Immature natural killer cell (primary cell): ENCODE measurements around the gene RMC1. TPM values are rescaled to one million over a fixed set of nuclear protein-coding genes. Genes with fewer than 3 reads are reported as not detected.
"Not testable (repeated sequence)": the region's sequence is repeated elsewhere in the genome, so short reads cannot be mapped to it uniquely, and the experiment has no call there.

Experiments used
- DNase-seq, 3 donors: peaks; one replicate each; pipeline ENCODE4 v3.0.0; 2022; ENCODE audit warnings: mixed read lengths in 1 of 3
- H3K27ac Mint-ChIP-seq, 6 donors: one replicate each; pipeline ENCODE4 v1.8.0; 2020; ENCODE audit warnings: mixed read lengths in 6 of 6, mild to moderate bottlenecking in 5 of 6, inconsistent platforms in 4 of 6, moderate library complexity in 3 of 6
- H3K27me3 Mint-ChIP-seq, 3 donors: one replicate each; pipeline ENCODE4 v1.8.0; 2020 to 2021; ENCODE audit warnings: low read depth in 3 of 3, mild to moderate bottlenecking in 3 of 3, mixed read lengths in 3 of 3, moderate library complexity in 3 of 3, inconsistent platforms in 1 of 3
- H3K36me3 Mint-ChIP-seq, 3 donors: one replicate each; pipeline ENCODE4 v1.8.0; 2020; ENCODE audit warnings: mixed read lengths in 3 of 3, inconsistent platforms in 2 of 3, mild to moderate bottlenecking in 2 of 3
- H3K4me1 Mint-ChIP-seq, 2 donors: one replicate each; pipeline ENCODE4 v1.8.0; 2020; ENCODE audit warnings: inconsistent platforms in 2 of 2, mild to moderate bottlenecking in 2 of 2, mixed read lengths in 2 of 2, moderate library complexity in 1 of 2
- H3K4me3 Mint-ChIP-seq, 5 donors: one replicate each; pipeline ENCODE4 v1.8.0; 2020; ENCODE audit warnings: mild to moderate bottlenecking in 5 of 5, mixed read lengths in 5 of 5, inconsistent platforms in 3 of 5, moderate library complexity in 3 of 5
- H3K9me3 Mint-ChIP-seq, 6 donors: one replicate each; pipeline ENCODE4 v1.8.0; 2020; ENCODE audit warnings: mild to moderate bottlenecking in 6 of 6, mixed read lengths in 6 of 6, inconsistent platforms in 4 of 6, moderate library complexity in 3 of 6
- polyA plus RNA-seq, 3 donors: library from polyadenylated mRNA; unstranded; fragments of 300-500 nt; fragmentation: Illumina TruSeq; gene quantifications; one replicate each; pipeline ENCODE4 v1.2.3, GENCODE V29; 2021

RMC1 gene
- polyA plus RNA-seq, 3 donors from 2014 or later, result 33.4 to 67.1 (median 39.0) TPM

DNA sequence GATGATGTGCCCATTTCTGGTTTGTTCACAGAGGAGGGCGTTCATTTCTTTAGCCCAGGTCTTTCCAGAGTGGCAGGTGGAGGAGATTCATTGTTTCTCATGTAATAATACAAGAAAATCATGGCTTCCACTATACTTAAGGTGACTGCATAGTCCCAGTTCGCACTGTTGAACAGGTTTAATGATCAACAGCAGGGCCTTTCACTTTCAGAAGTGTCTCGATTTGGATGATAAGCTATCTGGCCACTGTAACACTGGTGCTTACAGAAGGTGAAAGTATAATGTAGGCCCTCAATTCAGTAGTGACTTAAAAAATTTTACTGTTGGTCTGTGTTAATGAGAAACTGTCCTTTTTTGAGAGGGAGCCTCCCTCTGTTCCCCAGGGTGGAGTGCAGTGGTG, 1.4 kb downstream of the RMC1 start:
- Mint-ChIP-seq H3K9me3 (no peaks in the 10 kb centered on the region), H3K36me3 (peaks cover 8 to 22% (median 20%) of the 10 kb centered on the region in 3 donors), H3K4me1 (peaks cover 52 to 76% of the 10 kb centered on the region in 2 donors), H3K4me3 (peak overlapping the region; percentile 89 to 97 (median 94)), H3K27ac (peak overlapping the region; percentile 91 to 95 (median 94)), H3K27me3 (peaks cover 13 to 29% (median 20%) of the 10 kb centered on the region in 3 donors)
- DNase-seq, result peak in 2 of 3 donors; percentile 31 to 38

DNA sequence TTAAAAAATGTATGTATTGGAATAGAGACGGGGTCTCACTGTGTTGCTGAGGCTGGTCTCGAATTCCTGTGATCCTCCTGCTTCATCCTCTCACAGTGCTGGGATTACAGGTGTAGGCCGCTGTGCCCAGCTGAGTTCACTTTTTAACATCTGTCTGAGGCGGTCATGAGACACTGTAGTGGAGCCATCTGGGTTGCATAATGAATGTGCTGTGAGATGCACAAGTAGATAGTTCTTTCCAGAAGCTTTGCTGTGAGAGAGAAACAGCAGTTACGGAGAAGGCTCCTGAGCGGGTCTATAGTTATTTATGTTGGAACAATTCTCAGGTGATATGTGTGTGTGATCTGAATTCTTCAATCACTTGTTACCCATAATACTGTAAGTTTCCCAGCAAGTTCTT, 3.1 kb downstream of the RMC1 start:
- Mint-ChIP-seq H3K27me3 (peaks cover 13 to 29% (median 18%) of the 10 kb centered on the region in 3 donors), H3K9me3 (no peaks in the 10 kb centered on the region), H3K4me1 (peaks cover 49 to 66% of the 10 kb centered on the region in 2 donors), H3K27ac (peak overlapping the region in 1 of 6 donors; percentile 38), H3K4me3 (peak overlapping the region in 3 of 5 donors; percentile 1 to 45 (median 40)), H3K36me3 (peaks cover 18 to 33% (median 31%) of the 10 kb centered on the region in 3 donors)
- DNase-seq, result no peak

DNA sequence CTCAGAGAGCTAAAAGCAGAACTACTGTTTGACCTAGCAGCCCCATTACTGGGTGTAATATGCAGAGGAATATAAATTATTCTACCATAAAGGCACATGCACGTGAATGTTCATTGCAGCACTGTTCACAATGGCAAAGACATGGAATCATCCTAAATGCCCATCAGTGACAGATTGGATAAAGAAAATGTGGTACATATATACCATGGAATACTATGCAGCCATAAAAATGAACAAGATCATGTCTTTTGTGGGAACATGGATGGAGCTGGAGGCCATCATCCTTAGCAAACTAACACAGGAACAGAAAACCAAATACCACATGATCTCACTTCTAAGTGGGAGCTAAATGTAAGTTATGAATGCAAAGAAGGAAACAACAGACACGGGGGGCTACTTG, 7.6 kb downstream of the RMC1 start:
- H3K4me3 Mint-ChIP-seq, H3K27me3 Mint-ChIP-seq, DNase-seq, H3K9me3 Mint-ChIP-seq: not testable (repeated sequence)
- Mint-ChIP-seq H3K36me3 (peaks cover 27 to 34% (median 30%) of the 10 kb centered on the region in 3 donors), H3K4me1 (peaks cover 26 to 50% of the 10 kb centered on the region in 2 donors), H3K27ac (peak overlapping the region in 2 of 6 donors; percentile 21 to 60)

DNA sequence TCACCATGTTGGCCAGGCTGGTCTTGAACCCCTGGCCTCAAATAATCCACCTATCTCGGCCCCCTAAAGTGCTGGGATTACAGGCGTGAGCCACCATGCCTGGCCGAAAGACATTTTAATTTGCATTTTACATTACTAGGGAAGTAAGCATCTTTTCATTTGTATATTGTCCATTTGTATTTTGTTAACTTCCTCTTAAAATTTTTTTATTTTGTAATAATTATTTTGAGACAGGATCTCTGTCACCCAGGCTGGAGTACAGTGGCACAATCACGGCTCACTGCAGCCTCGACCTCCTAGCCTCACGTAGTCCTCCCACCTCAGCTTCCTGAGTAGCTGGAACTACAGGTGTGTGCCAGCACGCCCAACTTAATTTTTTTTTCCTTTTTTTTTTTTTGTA, 8.9 kb downstream of the RMC1 start:
- not testable (repeated sequence) for H3K27me3 Mint-ChIP-seq, H3K4me3 Mint-ChIP-seq, DNase-seq, H3K9me3 Mint-ChIP-seq
- peaks cover 22 to 43% of the 10 kb centered on the region in 2 donors for H3K4me1 Mint-ChIP-seq
- H3K36me3 Mint-ChIP-seq, result peaks cover 28 to 33% (median 28%) of the 10 kb centered on the region in 3 donors
- peak overlapping the region in 2 of 6 donors; percentile 30 to 36 for H3K27ac Mint-ChIP-seq

DNA sequence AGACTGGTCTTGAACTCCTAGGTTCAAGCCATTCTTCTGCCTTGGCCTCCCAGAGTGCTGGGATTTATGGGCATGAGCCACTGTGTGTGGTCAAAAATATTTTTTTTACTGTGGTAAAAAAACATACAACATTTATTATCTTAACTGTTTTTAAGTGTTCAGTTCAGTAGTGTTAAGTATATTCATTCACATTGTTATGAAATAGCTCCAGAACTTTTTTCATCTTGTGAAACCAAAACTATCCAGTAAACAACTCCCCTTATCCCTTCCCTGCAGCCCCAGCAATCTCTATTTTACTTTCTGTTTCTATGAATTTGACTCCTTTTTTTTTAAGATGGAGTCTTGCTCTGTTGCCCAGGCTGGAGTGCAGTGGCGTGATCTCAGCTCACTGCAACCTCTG, 9.3 kb downstream of the RMC1 start:
- H3K4me3 Mint-ChIP-seq, result no peak overlapping the region
- peaks cover 0 to 5% (median 5%) of the 10 kb centered on the region in 3 donors for H3K27me3 Mint-ChIP-seq
- no peak for DNase-seq
- peak overlapping the region in 5 of 6 donors; percentile 36 to 66 (median 48) for H3K27ac Mint-ChIP-seq
- H3K4me1 Mint-ChIP-seq, result peaks cover 19 to 39% of the 10 kb centered on the region in 2 donors
- H3K36me3 Mint-ChIP-seq, result peaks cover 25 to 28% (median 28%) of the 10 kb centered on the region in 3 donors
- H3K9me3 Mint-ChIP-seq, result no peaks in the 10 kb centered on the region

DNA sequence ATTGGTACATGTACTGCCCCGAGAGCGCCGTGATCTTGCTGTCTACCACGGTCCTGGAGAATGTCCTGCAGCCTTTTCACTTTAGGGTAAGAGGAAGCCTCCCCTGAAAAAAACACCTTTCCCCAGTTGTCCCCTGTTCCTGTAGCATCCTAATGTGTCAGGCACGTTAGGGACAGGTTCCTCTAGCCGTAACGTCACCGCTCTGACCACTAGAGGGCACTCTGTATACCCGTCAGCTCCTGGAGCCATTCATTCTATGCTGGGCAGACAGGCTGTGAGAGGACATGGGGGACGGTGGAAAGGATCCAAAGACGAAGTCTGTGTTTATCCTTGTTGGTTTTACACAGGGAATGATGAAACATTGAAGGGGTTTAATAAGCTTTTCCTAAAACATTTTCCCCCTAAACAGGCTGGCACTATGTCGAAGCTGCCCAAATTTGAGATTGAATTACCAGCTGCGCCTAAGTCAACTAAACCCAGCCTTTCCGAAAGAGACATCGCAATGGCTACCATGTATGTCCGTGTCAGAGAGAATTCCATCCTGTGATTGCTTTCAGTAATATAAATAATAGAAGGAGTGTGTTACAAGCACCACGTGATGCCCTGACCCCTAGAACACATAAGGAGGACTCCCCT, 12.7 kb downstream of the RMC1 start:
- Mint-ChIP-seq H3K4me3 (no peak overlapping the region), H3K36me3 (peaks cover 18 to 31% (median 29%) of the 10 kb centered on the region in 3 donors), H3K27me3 (peaks cover 0 to 11% (median 5%) of the 10 kb centered on the region in 3 donors), H3K27ac (peak overlapping the region; percentile 15 to 82 (median 70)), H3K9me3 (no peaks in the 10 kb centered on the region), H3K4me1 (peaks cover 12 to 24% of the 10 kb centered on the region in 2 donors)
- peak; percentile 68 to 75 (median 72) for DNase-seq

DNA sequence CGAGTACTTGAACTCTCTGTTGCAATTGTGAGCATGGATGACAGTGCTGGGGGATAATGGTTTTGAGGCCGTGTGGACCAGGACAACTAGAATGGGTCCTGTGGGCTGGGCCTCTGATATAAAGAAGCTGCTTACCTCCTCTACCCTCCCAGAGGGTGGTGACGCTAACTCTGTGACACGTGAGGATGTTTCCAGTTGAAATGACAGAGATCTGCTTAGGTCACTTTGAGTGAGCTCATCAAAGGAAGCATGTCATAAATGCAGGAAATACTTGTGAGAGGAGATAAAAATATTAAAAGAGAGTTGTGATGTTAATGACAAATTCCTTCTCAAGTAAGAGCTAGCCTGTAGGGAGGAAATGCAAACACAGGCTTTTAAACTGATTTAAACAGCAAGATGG, 16.4 kb downstream of the RMC1 start:
- Mint-ChIP-seq H3K4me1 (peaks cover 6 to 7% of the 10 kb centered on the region in 2 donors), H3K4me3 (no peak overlapping the region), H3K9me3 (no peaks in the 10 kb centered on the region), H3K27ac (peak overlapping the region in 3 of 6 donors; percentile 68 to 77 (median 72)), H3K27me3 (peaks cover 3 to 16% (median 3%) of the 10 kb centered on the region in 3 donors), H3K36me3 (peaks cover 20 to 49% (median 33%) of the 10 kb centered on the region in 3 donors)
- no peak for DNase-seq

DNA sequence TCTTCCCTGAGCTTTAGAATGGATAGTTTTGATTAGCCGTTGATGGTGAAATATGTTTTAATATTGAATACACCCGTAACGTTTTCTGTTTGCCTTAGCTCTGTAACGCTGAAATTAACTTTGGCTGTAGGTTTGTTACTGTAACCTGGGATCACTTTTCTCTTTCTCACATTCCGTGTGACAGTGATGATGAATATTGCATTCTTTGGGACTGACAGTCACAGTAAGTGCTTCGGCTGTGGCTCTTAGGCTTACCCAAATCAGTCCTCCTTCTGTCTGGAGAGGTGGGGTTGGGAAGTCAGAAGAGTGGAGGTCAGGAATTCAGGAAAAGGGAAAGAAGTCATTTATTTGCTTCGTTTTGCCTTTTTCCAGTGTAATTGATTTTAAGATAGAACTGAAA, 18.0 kb downstream of the RMC1 start:
- DNase-seq, result no peak
- peak overlapping the region in 3 of 6 donors; percentile 34 to 76 (median 38) for H3K27ac Mint-ChIP-seq
- peaks cover 0 to under 1% of the 10 kb centered on the region in 2 donors for H3K4me1 Mint-ChIP-seq
- no peaks in the 10 kb centered on the region for H3K9me3 Mint-ChIP-seq
- no peak overlapping the region for H3K4me3 Mint-ChIP-seq
- peaks cover 1 to 20% (median 3%) of the 10 kb centered on the region in 3 donors for H3K27me3 Mint-ChIP-seq
- H3K36me3 Mint-ChIP-seq, result peaks cover 15 to 51% (median 31%) of the 10 kb centered on the region in 3 donors

DNA sequence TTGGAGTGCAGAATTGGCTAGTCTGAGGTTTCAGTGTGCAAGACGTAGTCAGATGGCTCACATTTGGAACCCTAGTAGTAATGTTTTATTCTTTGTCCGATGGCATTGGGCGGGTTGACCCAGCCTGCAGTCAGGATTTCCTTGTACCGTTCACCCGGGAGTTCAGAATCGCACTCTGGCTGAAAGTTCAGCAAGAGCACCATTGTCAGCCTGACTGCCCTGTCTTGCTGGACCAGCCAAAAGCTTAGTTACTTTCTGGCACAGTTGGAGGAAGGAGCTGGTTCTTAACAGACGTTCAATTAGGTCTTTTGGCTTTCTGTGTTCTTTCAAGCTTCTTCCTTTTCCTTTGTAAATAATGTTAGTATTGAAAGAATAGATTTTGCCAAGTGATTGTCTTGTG, 18.6 kb downstream of the RMC1 start:
- Mint-ChIP-seq H3K27ac (peak overlapping the region in 4 of 6 donors; percentile 12 to 60 (median 30)), H3K4me1 (no peaks in the 10 kb centered on the region), H3K4me3 (no peak overlapping the region), H3K9me3 (no peaks in the 10 kb centered on the region), H3K36me3 (peaks cover 15 to 57% (median 31%) of the 10 kb centered on the region in 3 donors), H3K27me3 (peaks cover 1 to 20% (median 3%) of the 10 kb centered on the region in 3 donors)
- DNase-seq, result no peak

DNA sequence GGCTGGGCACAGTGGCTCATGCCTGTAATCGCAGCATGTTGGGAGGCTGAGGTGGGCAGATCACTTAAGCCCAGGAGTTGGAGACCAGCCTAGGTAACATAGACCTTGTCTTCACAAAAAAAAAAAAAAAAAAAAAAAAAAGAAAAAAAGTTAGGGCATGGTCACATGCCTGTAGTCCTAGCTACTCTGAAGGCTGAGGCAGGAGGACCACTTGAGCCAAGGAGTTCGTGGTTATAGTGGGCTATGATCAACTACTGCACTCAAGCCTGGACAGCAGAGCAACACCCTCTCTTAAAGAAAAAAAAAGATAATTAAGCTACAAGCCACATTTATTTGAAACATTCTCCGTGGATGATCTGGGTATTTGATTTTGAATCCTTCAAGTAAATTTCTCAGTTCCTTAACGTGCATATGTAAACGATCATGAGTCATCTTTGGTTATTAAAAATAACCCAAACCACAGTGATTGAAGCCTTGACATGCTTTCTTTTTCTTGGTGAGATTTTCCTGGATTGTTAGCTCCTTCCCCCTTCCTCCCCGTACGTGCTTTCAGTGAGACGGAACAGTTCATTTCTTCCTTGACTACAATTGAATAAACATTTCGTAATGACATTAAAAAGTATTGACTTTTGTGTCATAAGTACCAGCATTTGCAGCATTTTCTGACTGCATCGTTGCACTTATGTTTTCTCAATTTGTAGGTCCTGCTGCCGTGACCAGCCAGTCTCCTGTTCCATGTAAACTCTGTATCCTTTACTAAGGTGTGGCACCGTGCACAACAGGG, 20.3 kb downstream of the RMC1 start:
- Mint-ChIP-seq H3K4me3 (no peak overlapping the region), H3K27ac (peak overlapping the region; percentile 1 to 79 (median 58)), H3K9me3 (no peaks in the 10 kb centered on the region), H3K27me3 (peaks cover 1 to 16% (median 3%) of the 10 kb centered on the region in 3 donors), H3K4me1 (no peaks in the 10 kb centered on the region), H3K36me3 (peaks cover 15 to 62% (median 33%) of the 10 kb centered on the region in 3 donors)
- DNase-seq, result no peak

DNA sequence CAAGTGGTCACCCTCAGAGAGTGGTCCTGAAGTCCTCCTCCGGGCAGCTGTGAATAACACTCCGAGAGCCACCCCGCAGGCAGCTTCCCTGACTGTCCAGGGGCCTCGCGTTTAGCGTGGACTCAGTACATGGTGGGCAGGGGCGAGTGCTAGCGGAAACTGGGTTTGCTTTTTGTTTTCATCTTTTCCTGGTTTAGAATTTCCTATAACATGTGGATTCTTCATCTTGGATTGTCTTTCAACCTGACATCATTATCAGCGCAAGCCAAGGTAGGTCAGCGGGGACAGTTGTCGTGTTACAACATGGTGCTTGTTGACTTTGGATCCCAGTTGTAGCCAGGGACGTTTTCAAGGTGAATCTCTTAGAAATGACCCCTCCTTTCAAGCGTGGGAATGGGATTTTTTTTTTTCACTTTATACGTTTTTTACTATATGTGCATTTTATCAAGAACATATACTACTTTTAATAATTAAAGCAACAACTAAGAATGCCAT, 20.9 kb downstream of the RMC1 start:
- Mint-ChIP-seq H3K27ac (peak overlapping the region in 2 of 6 donors; percentile 3 to 6), H3K36me3 (peaks cover 15 to 64% (median 36%) of the 10 kb centered on the region in 3 donors), H3K4me3 (no peak overlapping the region)

DNA sequence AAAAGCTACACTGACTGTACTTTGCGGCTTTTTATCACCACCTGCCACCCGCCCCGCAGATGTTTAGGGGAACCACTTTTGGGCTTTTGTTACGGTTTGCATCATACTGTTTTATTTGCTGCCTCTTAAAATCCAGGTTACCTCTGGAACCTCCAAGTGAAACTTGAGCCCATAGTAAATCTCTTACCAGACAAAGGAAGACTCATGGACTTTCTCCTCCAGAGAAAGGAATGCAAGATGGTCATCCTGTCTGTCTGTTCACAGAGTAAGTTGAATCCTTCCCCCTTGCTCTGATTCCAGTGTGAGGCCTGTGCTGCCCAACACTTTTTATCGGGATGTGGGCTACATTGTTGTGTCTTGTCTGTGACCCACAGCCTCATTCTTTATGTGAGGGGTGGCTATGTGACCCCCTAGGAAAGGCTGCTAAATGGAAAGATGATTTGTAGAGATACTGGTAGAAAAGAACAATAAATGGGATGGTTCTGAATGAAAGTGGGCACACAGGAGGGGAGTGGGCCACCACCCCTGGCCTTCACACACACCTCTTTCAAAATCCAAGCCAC, 23.3 kb downstream of the RMC1 start:
- DNase-seq, result no peak
- Mint-ChIP-seq H3K9me3 (no peaks in the 10 kb centered on the region), H3K36me3 (peaks cover under 1 to 61% (median 42%) of the 10 kb centered on the region in 3 donors), H3K27ac (peak overlapping the region in 4 of 6 donors; percentile 4 to 67 (median 50)), H3K27me3 (peaks cover 3 to 18% (median 10%) of the 10 kb centered on the region in 3 donors), H3K4me1 (no peaks in the 10 kb centered on the region), H3K4me3 (no peak overlapping the region)

More for the DNA sequence above, 20.9 kb downstream of the RMC1 start:
- H3K27me3 Mint-ChIP-seq, result peaks cover 1 to 16% (median 3%) of the 10 kb centered on the region in 3 donors
- DNase-seq, result no peak
- H3K4me1 Mint-ChIP-seq, result no peaks in the 10 kb centered on the region
- H3K9me3 Mint-ChIP-seq, result no peaks in the 10 kb centered on the region
